Nephron progenitor cell (in vitro differentiated cells): ENCODE measurements around the gene CA5A.
"Not testable (repeated sequence)": the region's sequence is repeated elsewhere in the genome, so short reads cannot be mapped to it uniquely, and the experiment has no call there.

Experiments used
- DNase-seq: peaks from one replicate; pipeline ENCODE4 v3.0.0; 2021
- H3K27ac Mint-ChIP-seq: 2 replicates; pipeline ENCODE4 v1.8.0; 2021; ENCODE audit warnings: mild to moderate bottlenecking, moderate library complexity, mixed read lengths
- H3K27me3 Mint-ChIP-seq: 2 replicates; pipeline ENCODE4 v1.8.0; 2021; ENCODE audit warnings: mild to moderate bottlenecking, low read depth, mixed read lengths; ENCODE audit not compliant: poor library complexity
- H3K36me3 Mint-ChIP-seq: 2 replicates; pipeline ENCODE4 v1.8.0; 2021; ENCODE audit warnings: low read depth, mixed read lengths
- H3K4me1 Mint-ChIP-seq: 2 replicates; pipeline ENCODE4 v1.8.0; 2021; ENCODE audit warnings: mixed read lengths
- H3K4me3 Mint-ChIP-seq: 2 replicates; pipeline ENCODE4 v1.8.0; 2021; ENCODE audit warnings: mild to moderate bottlenecking, moderate library complexity, mixed read lengths
- H3K9me3 Mint-ChIP-seq: 2 replicates; pipeline ENCODE4 v1.8.0; 2021; ENCODE audit warnings: mild to moderate bottlenecking, moderate library complexity, mixed read lengths
- CTCF ChIP-seq: fragments of 200-600 bp; sonication (generic); IDR thresholded peaks from 2 replicates; pipeline ENCODE4 v1.5.0; 2021; ENCODE audit warnings: antibody characterized with exemption

CA5A gene

GRCh38 chr16:87919681-87919994 is 16.7 kb downstream of the CA5A start:
- peaks cover 7% of the 10 kb centered on the region for H3K27me3 Mint-ChIP-seq
- H3K9me3 Mint-ChIP-seq = no peaks in the 10 kb centered on the region
- H3K4me1 Mint-ChIP-seq = peaks cover 13% of the 10 kb centered on the region
- H3K27ac Mint-ChIP-seq = no peak overlapping the region
- H3K36me3 Mint-ChIP-seq = no peaks in the 10 kb centered on the region
- H3K4me3 Mint-ChIP-seq = no peak overlapping the region
- no peak for TF ChIP-seq CTCF
- no peak for DNase-seq

- Mint-ChIP-seq H3K36me3 (no peaks in the 10 kb centered on the region), H3K27ac (no peak overlapping the region), H3K27me3 (peaks cover 6% of the 10 kb centered on the region), H3K4me1 (peaks cover 8% of the 10 kb centered on the region), H3K4me3 (no peak overlapping the region), H3K9me3 (no peaks in the 10 kb centered on the region)
- DNase-seq = no peak
- no peak for TF ChIP-seq CTCF
Measured at GRCh38 chr16:87918866-87919680, 17.3 kb downstream of the CA5A start.

GRCh38 chr16:87918338-87918737 is 18.0 kb downstream of the CA5A start:
- Mint-ChIP-seq H3K4me1 (peaks cover 6% of the 10 kb centered on the region), H3K27ac (no peak overlapping the region), H3K36me3 (no peaks in the 10 kb centered on the region), H3K27me3 (peaks cover 8% of the 10 kb centered on the region), H3K9me3 (no peaks in the 10 kb centered on the region), H3K4me3 (no peak overlapping the region)
- no peak for DNase-seq
- TF ChIP-seq CTCF = no peak

GRCh38 chr16:87917503-87917902 is 18.8 kb downstream of the CA5A start:
- TF ChIP-seq CTCF = no peak
- Mint-ChIP-seq H3K27ac (no peak overlapping the region), H3K4me3 (no peak overlapping the region), H3K9me3 (no peaks in the 10 kb centered on the region), H3K27me3 (peaks cover 10% of the 10 kb centered on the region), H3K4me1 (peaks cover 6% of the 10 kb centered on the region), H3K36me3 (no peaks in the 10 kb centered on the region)
- DNase-seq = no peak

GRCh38 chr16:87914812-87915211 is 21.5 kb downstream of the CA5A start:
- Mint-ChIP-seq H3K36me3 (no peaks in the 10 kb centered on the region), H3K4me3 (no peak overlapping the region), H3K4me1 (peaks cover 6% of the 10 kb centered on the region), H3K9me3 (no peaks in the 10 kb centered on the region), H3K27me3 (peaks cover 15% of the 10 kb centered on the region), H3K27ac (no peak overlapping the region)
- no peak for TF ChIP-seq CTCF
- DNase-seq = no peak

- H3K27me3 Mint-ChIP-seq = peaks cover 20% of the 10 kb centered on the region
- not testable (repeated sequence) for H3K9me3 Mint-ChIP-seq, H3K27ac Mint-ChIP-seq, DNase-seq, H3K4me3 Mint-ChIP-seq, H3K36me3 Mint-ChIP-seq, H3K4me1 Mint-ChIP-seq
Measured at GRCh38 chr16:87914021-87914725, 22.2 kb downstream of the CA5A start.

- not testable (repeated sequence) for H3K4me3 Mint-ChIP-seq, DNase-seq, H3K36me3 Mint-ChIP-seq, H3K9me3 Mint-ChIP-seq, H3K27ac Mint-ChIP-seq, H3K4me1 Mint-ChIP-seq
- H3K27me3 Mint-ChIP-seq = peaks cover 30% of the 10 kb centered on the region
Measured at GRCh38 chr16:87912691-87913090, 23.6 kb downstream of the CA5A start.

GRCh38 chr16:87911106-87911763 is 25.1 kb downstream of the CA5A start:
- not testable (repeated sequence) for H3K27ac Mint-ChIP-seq, DNase-seq

More at GRCh38 chr16:87911106-87911763, 25.1 kb downstream of the CA5A start:
- peaks cover 35% of the 10 kb centered on the region for H3K27me3 Mint-ChIP-seq
- not testable (repeated sequence) for H3K36me3 Mint-ChIP-seq, H3K4me3 Mint-ChIP-seq, H3K4me1 Mint-ChIP-seq, H3K9me3 Mint-ChIP-seq
